ENCODE results near the gene CFAP74.

CFAP74 gene

DNA sequence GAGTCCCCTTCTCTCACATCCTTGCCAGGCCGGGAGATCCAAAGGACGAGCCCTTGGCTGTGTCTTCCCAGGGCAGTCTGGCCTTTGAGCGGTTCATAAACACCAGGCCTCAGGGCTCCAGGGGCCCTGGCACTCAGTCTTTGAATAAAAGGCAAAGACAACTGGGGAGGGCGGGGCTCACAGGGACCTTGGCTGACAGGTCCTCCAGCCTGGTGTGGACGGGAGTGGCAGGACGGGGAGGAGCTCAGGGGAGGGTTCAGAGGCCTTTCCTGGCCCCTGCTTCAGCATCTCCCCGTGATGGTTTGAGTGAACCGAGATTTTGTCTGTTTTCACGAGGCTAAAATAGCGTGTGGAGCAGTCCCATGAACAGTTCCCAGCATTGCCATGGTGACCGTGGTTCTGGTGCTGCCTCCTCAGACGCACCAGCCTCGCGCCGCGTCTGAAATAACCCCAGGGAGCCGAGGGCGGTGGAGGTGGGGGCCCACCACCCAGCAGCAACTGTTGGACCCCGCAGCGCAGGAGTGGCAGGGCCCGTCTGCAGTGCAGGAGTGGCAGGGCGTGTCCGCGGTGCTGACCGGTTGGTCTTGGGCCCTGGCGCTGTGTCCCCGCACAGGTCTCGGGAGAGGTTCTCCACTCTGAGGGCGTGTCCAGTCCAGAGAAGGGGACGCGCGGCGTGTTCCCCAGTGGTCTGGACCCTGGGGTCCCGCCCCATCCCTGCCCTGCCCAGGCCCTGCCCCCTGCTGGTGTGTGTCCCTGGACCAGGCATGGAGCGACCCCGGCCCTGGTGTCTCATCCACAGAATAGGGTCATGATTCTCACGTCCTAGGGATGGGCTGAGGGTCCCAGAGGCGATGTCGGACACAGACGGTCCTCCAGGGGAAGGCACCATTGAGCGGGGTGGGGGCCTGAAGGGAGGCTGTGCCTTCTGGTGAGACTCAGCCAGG lies 39.5 kb upstream of the CFAP74 start:
- no peak for DNase-seq (ENCODE audit: low read depth)

DNA sequence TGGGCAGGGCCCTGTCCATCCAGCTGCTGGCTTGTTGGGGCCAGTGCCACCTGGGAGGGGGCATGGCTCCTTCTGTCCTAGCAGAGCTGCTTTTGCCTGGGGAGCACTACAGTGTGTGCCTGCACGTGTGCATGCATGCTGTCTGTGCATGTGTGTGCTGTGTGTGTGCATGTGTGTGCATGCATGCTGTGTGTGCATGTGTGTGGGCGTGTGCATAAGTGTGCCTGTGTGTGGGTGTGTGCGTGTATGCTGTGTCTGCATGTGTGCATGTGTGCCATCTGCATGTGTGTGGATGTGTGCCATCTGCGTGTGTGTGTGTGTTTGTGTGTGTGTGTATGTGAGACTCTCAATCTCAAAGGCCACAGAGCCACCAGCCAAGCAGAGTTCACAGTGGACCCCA lies 38.3 kb upstream of the CFAP74 start:
- no peak for DNase-seq (ENCODE audit: low read depth)

- DNase-seq (ENCODE audit: low read depth) = no peak
Observed at GRCh38 chr1:2041305-2041704, 37.7 kb upstream of the CFAP74 start.

GRCh38 chr1:2039251-2039650 lies 35.7 kb upstream of the CFAP74 start:
- DNase-seq (ENCODE audit: low read depth) = no peak

- no peak for DNase-seq (ENCODE audit: low read depth)
Observed at GRCh38 chr1:2038229-2038628, 34.6 kb upstream of the CFAP74 start.

GRCh38 chr1:2037314-2037979 lies 33.9 kb upstream of the CFAP74 start:
- no peak for DNase-seq (ENCODE audit: low read depth)

GRCh38 chr1:2036287-2036686 lies 32.7 kb upstream of the CFAP74 start:
- no peak for DNase-seq (ENCODE audit: low read depth)

GRCh38 chr1:2033165-2033564 lies 29.6 kb upstream of the CFAP74 start:
- DNase-seq (ENCODE audit: low read depth) = no peak

DNA sequence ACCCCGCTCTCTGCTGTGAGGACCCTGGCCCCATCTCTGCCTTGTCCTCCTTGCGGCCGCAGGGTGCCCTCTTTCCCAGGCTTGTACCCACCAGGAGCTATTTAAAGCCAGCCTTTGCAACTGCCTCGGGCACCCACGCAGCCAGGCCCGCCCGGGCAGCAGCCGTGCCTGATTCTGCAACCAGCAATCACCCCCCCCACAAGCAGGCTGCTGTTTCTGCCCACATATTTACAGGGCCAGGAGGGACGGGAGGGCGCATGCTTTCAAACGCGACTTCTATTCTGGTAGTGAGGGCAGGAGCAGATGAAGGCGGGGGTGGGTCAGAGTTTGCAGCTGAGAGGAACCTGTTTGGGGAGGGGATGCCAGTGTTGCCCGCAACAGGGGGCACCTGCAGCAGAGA lies 29.2 kb upstream of the CFAP74 start:
- DNase-seq (ENCODE audit: low read depth) = no peak

GRCh38 chr1:2031546-2032540 lies 28.3 kb upstream of the CFAP74 start:
- no peak for DNase-seq (ENCODE audit: low read depth)

GRCh38 chr1:2030076-2030871 lies 26.7 kb upstream of the CFAP74 start:
- no peak for DNase-seq (ENCODE audit: low read depth)

GRCh38 chr1:2029561-2029960 lies 26.0 kb upstream of the CFAP74 start:
- DNase-seq (ENCODE audit: low read depth) = no peak

GRCh38 chr1:2028870-2029560 lies 25.4 kb upstream of the CFAP74 start:
- no peak for DNase-seq (ENCODE audit: low read depth)

DNA sequence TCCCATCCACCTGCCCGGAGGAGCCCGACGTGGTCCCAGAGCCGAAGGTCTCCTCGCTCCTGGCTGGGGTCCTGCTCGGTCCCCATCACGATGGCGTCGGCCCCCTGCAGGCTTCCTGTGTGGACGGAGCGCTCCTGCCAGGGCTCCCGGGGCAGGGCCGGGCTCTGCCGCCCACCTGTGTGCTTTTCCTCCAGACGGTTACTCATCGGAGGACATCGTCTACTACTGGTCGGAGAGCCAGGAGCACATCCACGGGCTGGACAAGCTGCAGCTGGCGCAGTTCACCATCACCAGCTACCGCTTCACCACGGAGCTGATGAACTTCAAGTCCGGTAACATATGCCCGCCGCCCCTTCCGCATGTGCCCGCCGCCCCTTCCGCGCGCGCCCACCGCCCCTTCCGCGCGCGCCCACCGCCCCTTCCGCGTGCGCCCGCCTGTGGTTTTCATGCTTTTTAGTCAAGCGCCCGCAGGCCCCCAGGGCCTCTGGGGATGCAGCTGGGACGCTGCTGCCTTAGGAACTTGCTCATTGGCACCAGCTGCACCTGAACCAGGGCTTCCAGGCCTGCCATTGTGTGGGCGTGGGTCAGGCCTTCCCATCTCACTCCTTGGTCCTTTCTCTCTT lies 24.5 kb upstream of the CFAP74 start:
- DNase-seq (ENCODE audit: low read depth) = no peak

GRCh38 chr1:2025491-2025981 lies 21.9 kb upstream of the CFAP74 start:
- DNase-seq (ENCODE audit: low read depth) = no peak

DNA sequence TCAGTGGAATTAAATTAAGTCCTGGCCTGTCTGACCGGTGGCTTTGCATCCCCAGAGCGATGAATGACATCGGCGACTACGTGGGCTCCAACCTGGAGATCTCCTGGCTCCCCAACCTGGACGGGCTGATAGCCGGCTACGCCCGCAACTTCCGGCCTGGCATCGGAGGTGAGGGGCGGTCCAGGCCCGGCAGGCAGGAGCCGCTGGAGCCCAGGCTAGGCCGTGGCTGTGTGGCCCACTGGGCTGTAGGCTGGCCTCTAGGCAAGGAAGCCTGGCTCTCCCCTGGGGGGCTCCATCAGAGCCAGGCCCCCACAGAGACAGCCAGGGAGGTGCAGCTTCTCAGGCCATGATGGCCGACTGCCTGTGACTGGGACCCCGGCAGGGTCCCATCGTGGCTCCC lies 21.3 kb upstream of the CFAP74 start:
- DNase-seq (ENCODE audit: low read depth) = no peak

- DNase-seq (ENCODE audit: low read depth) = no peak
Observed at GRCh38 chr1:2024451-2024850, 20.9 kb upstream of the CFAP74 start.

- DNase-seq (ENCODE audit: low read depth) = no peak
Observed at GRCh38 chr1:2023187-2023586, 19.6 kb upstream of the CFAP74 start.

DNA sequence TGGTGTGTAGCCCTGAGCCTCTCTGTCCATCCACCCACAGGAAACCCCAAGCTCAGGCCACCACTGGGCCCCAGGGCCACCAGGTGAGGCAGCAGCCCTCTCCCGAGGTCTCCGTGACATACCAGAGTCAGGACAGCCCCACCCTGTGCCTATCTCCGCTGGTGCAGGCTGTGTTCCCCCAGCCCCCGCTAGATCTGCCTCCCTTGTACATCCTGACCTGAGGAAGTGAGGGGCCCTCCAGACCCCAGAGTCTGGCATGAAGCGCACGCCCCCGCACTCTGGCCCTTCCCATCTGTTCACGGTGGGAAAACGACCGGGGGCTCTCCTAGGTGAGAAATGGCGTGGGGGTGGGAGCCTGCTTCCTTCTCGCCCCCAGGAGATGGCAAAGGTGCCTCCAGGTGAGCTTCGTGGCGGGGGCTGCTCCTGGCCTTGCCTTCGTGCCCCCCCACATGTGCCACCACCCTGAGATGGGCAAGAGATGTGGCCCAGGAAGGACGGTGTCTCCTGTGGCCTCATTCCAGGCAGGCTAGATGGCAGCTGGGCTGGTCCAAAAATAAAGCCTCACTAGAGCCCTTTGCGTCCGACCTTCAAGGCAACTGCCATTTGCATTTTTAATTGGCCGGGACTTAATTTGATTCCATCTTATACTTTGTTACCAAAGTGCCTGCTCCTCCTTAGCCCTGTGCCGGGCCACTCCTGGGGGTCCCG lies 18.6 kb upstream of the CFAP74 start:
- DNase-seq (ENCODE audit: low read depth) = no peak
